Measurements from ENCODE around the gene NR4A1. TPM values are rescaled to one million over a fixed set of nuclear protein-coding genes. Genes with fewer than 3 reads are reported as not detected.

NR4A1 gene
- total and polyA plus RNA-seq, 4 donors, result 21.2 to 96.6 (median 40.0) TPM

GRCh38 chr12:52056801-52057637 lies 5.8 kb downstream of the NR4A1 start:
- Histone ChIP-seq H3K4me3 (ENCODE audit: low read depth, low read length) (peak overlapping the region; percentile 35), H3K4me1 (ENCODE audit: control insufficient read depth, insufficient read depth, low read length) (peaks cover 86% of the 10 kb centered on the region), H3K27ac (ENCODE audit: low read depth, low read length) (no peak overlapping the region), H3K27me3 (ENCODE audit: control insufficient read depth, insufficient read depth, low read length) (no peaks in the 10 kb centered on the region), H3K36me3 (ENCODE audit: control insufficient read depth, insufficient read depth, low read length) (peaks cover 48% of the 10 kb centered on the region), H3K9me3 (ENCODE audit: control insufficient read depth, insufficient read depth, low read length) (no peaks in the 10 kb centered on the region)
- DNase-seq (ENCODE audit: low read depth in 4 of 6, low spot score in 6 of 6), result peak in 1 of 6 donors; percentile 70
- 86% methylated on average over 23 of the region's 23 CpGs for WGBS (ENCODE audit: insufficient coverage)

GRCh38 chr12:52057638-52058576 lies 6.7 kb downstream of the NR4A1 start:
- 82% methylated on average over 11 of the region's 14 CpGs for whole genome bisulfite sequencing (ENCODE audit: insufficient coverage)
- Histone ChIP-seq H3K9me3 (ENCODE audit: control insufficient read depth, insufficient read depth, low read length) (no peaks in the 10 kb centered on the region), H3K27me3 (ENCODE audit: control insufficient read depth, insufficient read depth, low read length) (no peaks in the 10 kb centered on the region), H3K4me3 (ENCODE audit: low read depth, low read length) (no peak overlapping the region), H3K36me3 (ENCODE audit: control insufficient read depth, insufficient read depth, low read length) (peaks cover 48% of the 10 kb centered on the region), H3K27ac (ENCODE audit: low read depth, low read length) (no peak overlapping the region), H3K4me1 (ENCODE audit: control insufficient read depth, insufficient read depth, low read length) (peaks cover 88% of the 10 kb centered on the region)
- DNase-seq (ENCODE audit: low read depth in 4 of 6, low spot score in 6 of 6), result no peak

GRCh38 chr12:52058631-52059361 lies 7.6 kb downstream of the NR4A1 start:
- no peaks in the 10 kb centered on the region for H3K27me3 ChIP-seq (ENCODE audit: control insufficient read depth, insufficient read depth, low read length)
- no peaks in the 10 kb centered on the region for H3K9me3 ChIP-seq (ENCODE audit: control insufficient read depth, insufficient read depth, low read length)
- H3K4me1 ChIP-seq (ENCODE audit: control insufficient read depth, insufficient read depth, low read length), result peaks cover 89% of the 10 kb centered on the region
- H3K4me3 ChIP-seq (ENCODE audit: low read depth, low read length), result no peak overlapping the region
- WGBS (ENCODE audit: insufficient coverage), result 71% methylated on average over 18 of the region's 25 CpGs
- peak overlapping the region; percentile 10 for H3K27ac ChIP-seq (ENCODE audit: low read depth, low read length)
- peak in 2 of 6 donors; percentile 49 to 70 for DNase-seq (ENCODE audit: low read depth in 4 of 6, low spot score in 6 of 6)
- H3K36me3 ChIP-seq (ENCODE audit: control insufficient read depth, insufficient read depth, low read length), result peaks cover 43% of the 10 kb centered on the region

- Histone ChIP-seq H3K27me3 (ENCODE audit: control insufficient read depth, insufficient read depth, low read length) (no peaks in the 10 kb centered on the region), H3K36me3 (ENCODE audit: control insufficient read depth, insufficient read depth, low read length) (peaks cover 33% of the 10 kb centered on the region), H3K27ac (ENCODE audit: low read depth, low read length) (peak overlapping the region; percentile 70), H3K9me3 (ENCODE audit: control insufficient read depth, insufficient read depth, low read length) (no peaks in the 10 kb centered on the region), H3K4me1 (ENCODE audit: control insufficient read depth, insufficient read depth, low read length) (peaks cover 89% of the 10 kb centered on the region), H3K4me3 (ENCODE audit: low read depth, low read length) (no peak overlapping the region)
- WGBS (ENCODE audit: insufficient coverage), result 71% methylated on average over 8 of the region's 12 CpGs
- DNase-seq (ENCODE audit: low read depth in 4 of 6, low spot score in 6 of 6), result no peak
Observed at GRCh38 chr12:52059582-52060497, 8.6 kb downstream of the NR4A1 start.

- Histone ChIP-seq H3K4me1 (ENCODE audit: control insufficient read depth, insufficient read depth, low read length) (peaks cover 84% of the 10 kb centered on the region), H3K36me3 (ENCODE audit: control insufficient read depth, insufficient read depth, low read length) (peaks cover 26% of the 10 kb centered on the region), H3K27me3 (ENCODE audit: control insufficient read depth, insufficient read depth, low read length) (no peaks in the 10 kb centered on the region), H3K9me3 (ENCODE audit: control insufficient read depth, insufficient read depth, low read length) (no peaks in the 10 kb centered on the region), H3K27ac (ENCODE audit: low read depth, low read length) (peak overlapping the region; percentile 70), H3K4me3 (ENCODE audit: low read depth, low read length) (no peak overlapping the region)
- WGBS (ENCODE audit: insufficient coverage), result 88% methylated on average over 5 of the region's 14 CpGs
- DNase-seq (ENCODE audit: low read depth in 4 of 6, low spot score in 6 of 6), result no peak
Observed at GRCh38 chr12:52060498-52061177, 9.4 kb downstream of the NR4A1 start.

GRCh38 chr12:52061470-52062166 lies 10.4 kb downstream of the NR4A1 start:
- peak overlapping the region; percentile 93 for H3K27ac ChIP-seq (ENCODE audit: low read depth, low read length)
- no peaks in the 10 kb centered on the region for H3K9me3 ChIP-seq (ENCODE audit: control insufficient read depth, insufficient read depth, low read length)
- peak in 2 of 6 donors; percentile 79 to 86 for DNase-seq (ENCODE audit: low read depth in 4 of 6, low spot score in 6 of 6)
- H3K4me1 ChIP-seq (ENCODE audit: control insufficient read depth, insufficient read depth, low read length), result peaks cover 75% of the 10 kb centered on the region
- no peak overlapping the region for H3K4me3 ChIP-seq (ENCODE audit: low read depth, low read length)
- H3K36me3 ChIP-seq (ENCODE audit: control insufficient read depth, insufficient read depth, low read length), result peaks cover 18% of the 10 kb centered on the region
- no peaks in the 10 kb centered on the region for H3K27me3 ChIP-seq (ENCODE audit: control insufficient read depth, insufficient read depth, low read length)
- WGBS (ENCODE audit: insufficient coverage), result 25% methylated on average over 8 of the region's 12 CpGs

- Histone ChIP-seq H3K27ac (ENCODE audit: low read depth, low read length) (peak overlapping the region; percentile 93), H3K4me1 (ENCODE audit: control insufficient read depth, insufficient read depth, low read length) (peaks cover 67% of the 10 kb centered on the region)
- DNase-seq (ENCODE audit: low read depth in 4 of 6, low spot score in 6 of 6), result no peak
Observed at GRCh38 chr12:52062167-52063081, 11.2 kb downstream of the NR4A1 start.

More at GRCh38 chr12:52062167-52063081, 11.2 kb downstream of the NR4A1 start:
- Histone ChIP-seq H3K36me3 (ENCODE audit: control insufficient read depth, insufficient read depth, low read length) (peaks cover 10% of the 10 kb centered on the region), H3K27me3 (ENCODE audit: control insufficient read depth, insufficient read depth, low read length) (no peaks in the 10 kb centered on the region), H3K9me3 (ENCODE audit: control insufficient read depth, insufficient read depth, low read length) (no peaks in the 10 kb centered on the region), H3K4me3 (ENCODE audit: low read depth, low read length) (no peak overlapping the region)
- WGBS (ENCODE audit: insufficient coverage), result 58% methylated on average over 6 of the region's 6 CpGs

All from spinal cord (tissue), 10 donors.